Measurements from ENCODE around the gene NFKBIL1.

GRCh38 chr6:31578184-31579118, 31.0 kb downstream of the NFKBIL1 start:
- TF ChIP-seq CTCF (IDR thresholded peaks at IDR 0.05), result no peak
- no peak for TF ChIP-seq POLR2A (IDR thresholded peaks at IDR 0.05)
- TF ChIP-seq EP300 (IDR thresholded peaks at IDR 0.05), result no peak
- TF ChIP-seq POLR2AphosphoS5 (IDR thresholded peaks at IDR 0.05), result no peak

Measured in stomach (tissue), 4 donors.